Astrocyte (in vitro differentiated cells and primary cell): ENCODE data around the gene CHRDL2. TPM values are rescaled to one million over a fixed set of nuclear protein-coding genes. Genes with fewer than 3 reads are reported as not detected.

Experiments
- DNase-seq: peaks from one replicate; pipeline ENCODE4 v3.0.0-alpha.2; 2010; ENCODE audit warnings: low read depth
- FAIRE-seq: peaks from 2 replicates; lab custom pipeline; 2011; peaks lifted over from hg19 to GRCh38; lab: Jason Lieb, UNC
- H2AFZ ChIP-seq: 2 replicates; pipeline ENCODE4 v1.6.0; 2012; ENCODE audit warnings: low read depth, low read length, inconsistent platforms
- H3K27ac ChIP-seq: 2 replicates; pipeline ENCODE4 v1.5.1; 2011; ENCODE audit warnings: low read depth, low read length, inconsistent platforms
- H3K27me3 ChIP-seq: 2 replicates; pipeline ENCODE4 v1.6.0; 2011; ENCODE audit warnings: low read length, inconsistent platforms; ENCODE audit not compliant: insufficient read depth
- H3K36me3 ChIP-seq: 2 replicates; pipeline ENCODE4 v1.5.1; 2011; ENCODE audit warnings: low read length, inconsistent platforms; ENCODE audit not compliant: insufficient read depth
- H3K4me1 ChIP-seq: 2 replicates; pipeline ENCODE4 v1.5.1; 2011; ENCODE audit warnings: low read length, inconsistent platforms; ENCODE audit not compliant: insufficient read depth
- H3K4me2 ChIP-seq: 2 replicates; pipeline ENCODE4 v1.6.0; 2012; ENCODE audit warnings: low read length, inconsistent platforms
- H3K4me3 ChIP-seq: 2 replicates; pipeline ENCODE4 v1.5.1; 2011; ENCODE audit warnings: low read depth, mild to moderate bottlenecking, low read length, inconsistent platforms; ENCODE audit not compliant: insufficient read depth
- H3K79me2 ChIP-seq: 2 replicates; pipeline ENCODE4 v1.6.0; 2012; ENCODE audit warnings: mild to moderate bottlenecking, low read length, inconsistent platforms; ENCODE audit not compliant: insufficient read depth
- H3K9ac ChIP-seq: 2 replicates; pipeline ENCODE4 v1.6.0; 2012; ENCODE audit warnings: mild to moderate bottlenecking, low read length, inconsistent platforms
- H3K9me3 ChIP-seq: 2 replicates; pipeline ENCODE4 v1.5.1; 2012; ENCODE audit warnings: low read depth, mild to moderate bottlenecking, low read length, inconsistent platforms; ENCODE audit not compliant: insufficient read depth
- H4K20me1 ChIP-seq: 2 replicates; pipeline ENCODE4 v1.6.0; 2012; ENCODE audit warnings: low read length, inconsistent platforms; ENCODE audit not compliant: insufficient read depth
- H3K27ac Mint-ChIP-seq: one replicate; pipeline ENCODE4 v1.8.0; 2021; ENCODE audit warnings: mild to moderate bottlenecking, mixed read lengths; ENCODE audit not compliant: unreplicated experiment
- H3K27me3 Mint-ChIP-seq: one replicate; pipeline ENCODE4 v1.8.0; 2021; ENCODE audit warnings: low read depth, mixed read lengths; ENCODE audit not compliant: unreplicated experiment
- H3K36me3 Mint-ChIP-seq: one replicate; pipeline ENCODE4 v1.8.0; 2021; ENCODE audit warnings: low read depth, mixed read lengths; ENCODE audit not compliant: unreplicated experiment
- H3K4me1 Mint-ChIP-seq: one replicate; pipeline ENCODE4 v1.8.0; 2021; ENCODE audit warnings: low read depth, mixed read lengths; ENCODE audit not compliant: unreplicated experiment
- H3K4me3 Mint-ChIP-seq: one replicate; pipeline ENCODE4 v1.8.0; 2021; ENCODE audit warnings: mild to moderate bottlenecking, moderate library complexity, mixed read lengths; ENCODE audit not compliant: unreplicated experiment
- H3K9me3 Mint-ChIP-seq: one replicate; pipeline ENCODE4 v1.8.0; 2021; ENCODE audit warnings: mild to moderate bottlenecking, mixed read lengths; ENCODE audit not compliant: unreplicated experiment
- CTCF ChIP-seq: IDR thresholded peaks from 2 replicates; pipeline ENCODE4 v1.5.1; 2011; ENCODE audit warnings: low read depth, mild to moderate bottlenecking, inconsistent platforms, low read length, moderate library complexity; ENCODE audit not compliant: insufficient read depth
- EZH2 ChIP-seq: IDR thresholded peaks from 2 replicates; pipeline ENCODE4 v1.6.1; 2012; ENCODE audit warnings: mild to moderate bottlenecking, low read length, inconsistent platforms; ENCODE audit not compliant: insufficient read depth
- total RNA-seq: library from RNA; stranded (reverse); gene quantifications from 2 replicates; pipeline ENCODE4 v1.2.1, GENCODE V29; 2021

The CHRDL2 gene
- total RNA-seq, 1 donor from 2014 or later = not detected

- H3K79me2 ChIP-seq = no peaks in the 10 kb centered on the region
- H3K4me3 ChIP-seq = no peak overlapping the region
- no peaks in the 10 kb centered on the region for H4K20me1 ChIP-seq
- H3K4me1 Mint-ChIP-seq = peaks cover 3% of the 10 kb centered on the region
- no peaks in the 10 kb centered on the region for H3K27me3 ChIP-seq
- peaks cover 2% of the 10 kb centered on the region for H3K9me3 Mint-ChIP-seq
- no peaks in the 10 kb centered on the region for H3K36me3 ChIP-seq
- no peak for TF ChIP-seq EZH2
- TF ChIP-seq CTCF = no peak
- H3K9me3 ChIP-seq = no peaks in the 10 kb centered on the region
- no peaks in the 10 kb centered on the region for H3K36me3 Mint-ChIP-seq
- no peak overlapping the region for H3K4me3 Mint-ChIP-seq
- H3K27me3 Mint-ChIP-seq = peaks cover 35% of the 10 kb centered on the region
- H3K4me2 ChIP-seq = no peak overlapping the region
- H3K4me1 ChIP-seq = no peaks in the 10 kb centered on the region
- peak overlapping the region; percentile 79 for H3K27ac Mint-ChIP-seq
- DNase-seq = no peak
- H2AFZ ChIP-seq = no peak overlapping the region
- H3K27ac ChIP-seq = no peak overlapping the region
- H3K9ac ChIP-seq = no peak overlapping the region
- FAIRE-seq = no peak
These were observed 13.8 kb downstream of the CHRDL2 start for GRCh38 chr11:74717221-74717969.

- H4K20me1 ChIP-seq = no peaks in the 10 kb centered on the region
- H3K4me1 ChIP-seq = no peaks in the 10 kb centered on the region
- TF ChIP-seq EZH2 = no peak
- no peak for TF ChIP-seq CTCF
- Mint-ChIP-seq H3K4me1 (peaks cover 12% of the 10 kb centered on the region), H3K27ac (no peak overlapping the region), H3K27me3 (peaks cover 32% of the 10 kb centered on the region), H3K9me3 (peaks cover 2% of the 10 kb centered on the region), H3K4me3 (no peak overlapping the region), H3K36me3 (no peaks in the 10 kb centered on the region)
- H3K79me2 ChIP-seq = no peaks in the 10 kb centered on the region
- FAIRE-seq (no peak), DNase-seq (no peak)
- no peak overlapping the region for H3K4me3 ChIP-seq
- no peak overlapping the region for H3K27ac ChIP-seq
- H3K9ac ChIP-seq = no peak overlapping the region
- no peaks in the 10 kb centered on the region for H3K36me3 ChIP-seq
- no peak overlapping the region for H2AFZ ChIP-seq
- no peak overlapping the region for H3K4me2 ChIP-seq
- no peaks in the 10 kb centered on the region for H3K9me3 ChIP-seq
- no peaks in the 10 kb centered on the region for H3K27me3 ChIP-seq
These were observed 16.3 kb downstream of the CHRDL2 start for GRCh38 chr11:74714904-74715303.

- Mint-ChIP-seq H3K4me1 (peaks cover 12% of the 10 kb centered on the region), H3K27me3 (peaks cover 28% of the 10 kb centered on the region), H3K36me3 (no peaks in the 10 kb centered on the region), H3K27ac (no peak overlapping the region), H3K9me3 (peaks cover 2% of the 10 kb centered on the region), H3K4me3 (no peak overlapping the region)
- FAIRE-seq = no peak
- H4K20me1 ChIP-seq = no peaks in the 10 kb centered on the region
- no peaks in the 10 kb centered on the region for H3K79me2 ChIP-seq
- no peaks in the 10 kb centered on the region for H3K9me3 ChIP-seq
- no peak overlapping the region for H3K4me2 ChIP-seq
- no peak overlapping the region for H3K4me3 ChIP-seq
- no peak for DNase-seq
- no peaks in the 10 kb centered on the region for H3K27me3 ChIP-seq
- no peak for TF ChIP-seq EZH2
- no peak for TF ChIP-seq CTCF
- H3K27ac ChIP-seq = no peak overlapping the region
- H3K9ac ChIP-seq = no peak overlapping the region
- no peak overlapping the region for H2AFZ ChIP-seq
- no peaks in the 10 kb centered on the region for H3K4me1 ChIP-seq
- no peaks in the 10 kb centered on the region for H3K36me3 ChIP-seq
These were observed 17.5 kb downstream of the CHRDL2 start for GRCh38 chr11:74713686-74714085.
